Ovary (tissue), 9 donors: ENCODE results near the gene ANXA10. TPM values are rescaled to one million over a fixed set of nuclear protein-coding genes. Genes with fewer than 3 reads are reported as not detected.

Experiments used
- DNase-seq, 5 donors: peaks; one replicate each; pipeline ENCODE4 v3.0.0-alpha.2; 2019 to 2020
- H3K27ac ChIP-seq, 2 donors: fragments of 200-600 bp; one replicate each; pipeline versions ENCODE4 v1.5.1 to v1.8.0; 2019 to 2022
- H3K27me3 ChIP-seq: fragments of 200-600 bp; one replicate; pipeline ENCODE4 v1.8.0; 2022
- H3K36me3 ChIP-seq: fragments of 200-600 bp; sonication (generic); one replicate; pipeline ENCODE4 v1.5.1; 2019
- H3K4me1 ChIP-seq: one replicate; pipeline ENCODE4 v1.8.1; 2013; ENCODE audit warnings: mild to moderate bottlenecking, moderate library complexity; ENCODE audit not compliant: insufficient read depth
- H3K4me3 ChIP-seq: fragments of 200-600 bp; sonication (generic); one replicate; pipeline ENCODE4 v1.5.1; 2017
- H3K9me3 ChIP-seq, 2 donors: fragments of 200-600 bp in 1 of 2; sonication (generic) in 1 of 2; one replicate each; pipeline versions ENCODE4 v1.5.1 to v1.8.1; 2013 to 2019; ENCODE audit warnings: mild to moderate bottlenecking in 1 of 2, moderate library complexity in 1 of 2
- EP300 ChIP-seq: sonication (generic); formaldehyde crosslinking; IDR thresholded peaks from one replicate; pipeline ENCODE4 v1.6.1; 2017; ENCODE audit warnings: antibody characterized with exemption
- POLR2A ChIP-seq: fragments of 450-650 bp; IDR thresholded peaks from one replicate; pipeline ENCODE4 v1.6.1; 2017; ENCODE audit warnings: antibody characterized with exemption, mild to moderate bottlenecking, moderate library complexity
- WGBS, 3 donors: extraction: QIAGEN DNeasy Blood & Tissue Kit in 1 of 3; methylation state at CpG; one replicate each; pipeline versions ENCODE4 v1.1.5 to v1.1.7; 2013 to 2017; 5-methylcytosine and 5-hydroxymethylcytosine counted together
- intact Hi-C, 4 donors: fragments of 100-400 bp; cut with DNase I; formaldehyde crosslinking; loops; one replicate each; pipeline versions ENCODE4 v1.11.0 to v1.15.1; 2022 to 2023
- polyA plus RNA-seq, 2 donors: library from polyadenylated mRNA; stranded (reverse); fragments of 200-250 nt in 1 of 2; fragments of 350-450 nt in 1 of 2; fragmentation: Illumina TruSeq in 1 of 2; extraction: RNeasy Lipid Tissue Mini Kit (QIAGEN cat#74804) in 1 of 2; gene quantifications; one replicate each; pipeline ENCODE4 v1.2.3, GENCODE V29; 2013 to 2014
- total RNA-seq, 7 donors: library from RNA; depleted of rRNA in 2 of 7; stranded (reverse); fragments of >200 nt in 2 of 7; fragmentation: NEBNext Ultra II Directional in 3 of 7; extraction: Animal tissue kit (Norgen Biotek cat#: 25700) in 3 of 7; gene quantifications; one replicate each; pipeline versions ENCODE4 v1.1.0 to v1.2.4, GENCODE V29; 2016 to 2023
- TF ChIP-seq, protein P1 (sequence below), 3 donors: fragments of 450-650 bp in 2 of 3; fragments of 200-600 bp in 1 of 3; IDR thresholded peaks; one replicate each; pipeline versions ENCODE4 v1.5.1 to v1.8.0; 2016 to 2022; ENCODE audit warnings: antibody characterized with exemption in 3 of 3, mild to moderate bottlenecking in 1 of 3
- donor health status: DM: no; HTN: no; CAD: no; lungs with moderate emphysema.
- donor health status: DM: no; HTN: no; CAD: no.
- donor health status: Bipolar disorder and iron deficiency.
- donor health status: DM: yes; HTN: yes; CAD: no.
- donor health status: DM: no; HTN: no; CAD: no.
- donor health status: DM: yes; HTN: yes; CAD: no.

Gene ANXA10
- total and polyA plus RNA-seq, 9 donors: 0.08 to 0.47 (median 0.28) TPM; not detected in 6

DNA sequence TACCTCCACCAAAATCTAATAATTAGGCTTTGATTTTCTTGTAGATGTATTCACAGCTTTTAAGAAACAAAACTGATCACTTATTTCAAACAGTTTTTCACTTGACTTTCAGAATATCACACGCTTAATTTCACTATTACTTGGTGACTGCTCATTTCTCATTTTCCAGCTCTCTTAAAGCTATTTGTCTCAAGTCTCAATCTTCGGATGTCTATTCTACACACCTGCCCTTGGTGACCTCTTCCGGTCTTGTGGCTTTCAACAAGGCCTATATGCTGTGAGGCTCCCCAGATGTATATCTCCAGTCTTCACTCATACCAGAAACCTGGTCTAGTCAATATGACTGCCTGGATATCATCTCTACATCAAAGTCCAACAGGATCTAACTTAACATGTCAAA, 34.9 kb upstream of the ANXA10 start:
- TF ChIP-seq POLR2A (no peak), EP300 (no peak)
- TF ChIP-seq, protein P1, sequence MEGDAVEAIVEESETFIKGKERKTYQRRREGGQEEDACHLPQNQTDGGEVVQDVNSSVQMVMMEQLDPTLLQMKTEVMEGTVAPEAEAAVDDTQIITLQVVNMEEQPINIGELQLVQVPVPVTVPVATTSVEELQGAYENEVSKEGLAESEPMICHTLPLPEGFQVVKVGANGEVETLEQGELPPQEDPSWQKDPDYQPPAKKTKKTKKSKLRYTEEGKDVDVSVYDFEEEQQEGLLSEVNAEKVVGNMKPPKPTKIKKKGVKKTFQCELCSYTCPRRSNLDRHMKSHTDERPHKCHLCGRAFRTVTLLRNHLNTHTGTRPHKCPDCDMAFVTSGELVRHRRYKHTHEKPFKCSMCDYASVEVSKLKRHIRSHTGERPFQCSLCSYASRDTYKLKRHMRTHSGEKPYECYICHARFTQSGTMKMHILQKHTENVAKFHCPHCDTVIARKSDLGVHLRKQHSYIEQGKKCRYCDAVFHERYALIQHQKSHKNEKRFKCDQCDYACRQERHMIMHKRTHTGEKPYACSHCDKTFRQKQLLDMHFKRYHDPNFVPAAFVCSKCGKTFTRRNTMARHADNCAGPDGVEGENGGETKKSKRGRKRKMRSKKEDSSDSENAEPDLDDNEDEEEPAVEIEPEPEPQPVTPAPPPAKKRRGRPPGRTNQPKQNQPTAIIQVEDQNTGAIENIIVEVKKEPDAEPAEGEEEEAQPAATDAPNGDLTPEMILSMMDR (IDR thresholded peaks at IDR 0.05): no peak
- intact Hi-C loops: no loop called here

DNA sequence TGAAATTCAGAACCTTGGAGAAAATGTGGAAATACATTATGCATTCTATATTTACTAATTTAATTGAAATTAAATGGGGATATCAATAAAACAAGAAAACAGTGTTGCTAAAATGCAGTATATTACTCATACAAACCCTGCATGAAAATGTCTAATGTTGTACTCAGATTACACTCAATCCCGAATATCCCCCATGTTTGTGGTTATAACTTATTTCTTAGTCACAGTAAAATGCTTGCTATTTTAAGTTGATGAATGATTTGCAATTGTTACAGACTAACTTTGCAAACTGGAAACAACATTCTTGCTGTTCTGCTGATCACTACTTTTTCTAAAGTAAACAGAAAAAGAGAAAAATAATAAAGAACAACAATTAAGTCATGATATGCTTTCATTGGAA, 33.1 kb upstream of the ANXA10 start:
- Histone ChIP-seq H3K9me3 (no peaks in the 10 kb centered on the region), H3K27me3 (no peaks in the 10 kb centered on the region), H3K27ac (no peak overlapping the region), H3K4me3 (no peak overlapping the region), H3K4me1 (no peaks in the 10 kb centered on the region), H3K36me3 (no peaks in the 10 kb centered on the region)
- intact Hi-C loops: no loop called here
- TF ChIP-seq, protein P1 (IDR thresholded peaks at IDR 0.05): no peak
- TF ChIP-seq EP300: no peak
- no peak for DNase-seq
- WGBS, 3 donors: 56 to 73% (median 60%) methylated on average over 1 of the region's 1 CpG

More for the DNA sequence above, 34.9 kb upstream of the ANXA10 start:
- H3K4me1 ChIP-seq: no peaks in the 10 kb centered on the region
- H3K27ac ChIP-seq: no peak overlapping the region
- no peaks in the 10 kb centered on the region for H3K36me3 ChIP-seq
- no peaks in the 10 kb centered on the region for H3K9me3 ChIP-seq
- no peaks in the 10 kb centered on the region for H3K27me3 ChIP-seq
- WGBS, 3 donors: 87 to 96% (median 89%) methylated on average over 3 of the region's 3 CpGs
- DNase-seq: no peak
- H3K4me3 ChIP-seq: no peak overlapping the region

DNA sequence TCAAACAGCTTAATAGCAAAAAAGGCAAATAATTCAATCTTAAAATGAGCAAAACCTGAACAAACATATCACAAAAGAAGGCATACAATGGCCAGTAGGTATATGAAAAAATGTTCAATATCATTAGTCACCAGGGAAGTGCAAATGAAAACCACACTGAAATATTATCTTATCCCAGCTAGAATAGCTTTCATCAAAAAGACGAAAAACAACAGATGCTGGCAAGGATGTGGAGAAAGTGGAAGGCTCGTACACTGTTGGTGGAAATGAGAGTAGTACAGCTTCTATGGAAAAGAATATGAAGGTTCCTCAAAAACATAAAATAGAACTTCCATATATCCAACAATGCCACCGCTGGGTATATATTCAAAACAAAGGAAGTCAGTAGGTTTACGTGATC, 29.3 kb upstream of the ANXA10 start:
- intact Hi-C loops: no loop called here
- no peak overlapping the region for H3K4me3 ChIP-seq
- no peak overlapping the region for H3K27ac ChIP-seq
- no peak for TF ChIP-seq POLR2A
- TF ChIP-seq EP300: no peak
- TF ChIP-seq, protein P1 (IDR thresholded peaks at IDR 0.05): no peak
- no peak for DNase-seq
- H3K27me3 ChIP-seq: no peaks in the 10 kb centered on the region
- H3K36me3 ChIP-seq: no peaks in the 10 kb centered on the region
- no peaks in the 10 kb centered on the region for H3K9me3 ChIP-seq
- no peaks in the 10 kb centered on the region for H3K4me1 ChIP-seq
- 85 to 92% (median 86%) methylated on average over 4 of the region's 4 CpGs for WGBS, 3 donors

DNA sequence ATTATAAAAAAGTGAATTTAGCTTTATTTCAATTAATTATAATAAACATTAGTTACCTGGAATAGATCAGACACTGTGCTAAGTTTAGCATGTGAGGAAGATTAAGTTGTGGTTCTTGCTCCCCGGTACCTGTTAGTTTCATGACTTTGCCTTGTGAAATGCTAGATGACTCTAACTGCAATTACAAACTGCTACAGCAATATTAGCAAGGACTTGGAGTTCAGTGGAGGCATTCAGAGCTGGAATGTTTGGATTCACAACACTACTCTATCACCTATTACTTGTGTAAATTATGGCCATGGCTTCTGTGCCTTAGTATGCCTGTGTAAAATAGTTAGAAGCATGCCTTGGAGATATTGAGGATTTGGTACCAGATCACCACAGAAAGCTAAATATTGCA, 21.4 kb upstream of the ANXA10 start:
- Histone ChIP-seq H3K36me3 (no peaks in the 10 kb centered on the region), H3K27ac (no peak overlapping the region), H3K4me3 (no peak overlapping the region), H3K9me3 (no peaks in the 10 kb centered on the region), H3K27me3 (no peaks in the 10 kb centered on the region), H3K4me1 (no peaks in the 10 kb centered on the region)
- WGBS, 3 donors: 95 to 100% (median 96%) methylated on average over 1 of the region's 1 CpG
- intact Hi-C loops: loop anchor here in 2 of 4 donors (10.0 kb wide), 1 partner anchor 1906 kb away; no protein-coding TSS in a partner anchor
- DNase-seq: no peak
- TF ChIP-seq, protein P1 (IDR thresholded peaks at IDR 0.05): no peak
- TF ChIP-seq EP300: no peak

DNA sequence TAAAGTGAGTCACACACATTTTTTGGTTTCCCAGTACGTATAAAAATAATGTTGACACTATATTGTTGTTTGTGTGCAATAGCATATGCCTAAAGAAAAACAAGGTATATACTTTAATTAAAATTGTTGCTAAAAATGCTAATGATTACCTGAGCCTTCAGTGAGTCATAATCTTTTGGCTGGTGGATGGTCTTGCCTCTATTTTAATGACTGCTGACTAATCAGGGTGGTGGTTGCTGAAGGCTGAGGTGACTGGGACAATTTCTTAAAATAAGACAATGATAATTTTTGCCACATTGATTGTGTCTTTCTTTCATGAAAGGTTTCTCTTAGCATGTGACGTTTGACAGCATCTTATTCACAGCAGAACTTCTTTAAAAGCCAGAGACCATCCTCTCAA, 21.0 kb upstream of the ANXA10 start:
- intact Hi-C loops: loop anchor here in 2 of 4 donors (10.0 kb wide), 1 partner anchor 1907 kb away; no protein-coding TSS in a partner anchor
- no peak for DNase-seq
- Histone ChIP-seq H3K36me3 (no peaks in the 10 kb centered on the region), H3K27ac (no peak overlapping the region), H3K4me1 (no peaks in the 10 kb centered on the region), H3K4me3 (no peak overlapping the region), H3K27me3 (no peaks in the 10 kb centered on the region), H3K9me3 (no peaks in the 10 kb centered on the region)
- TF ChIP-seq, protein P1 (IDR thresholded peaks at IDR 0.05): no peak
- TF ChIP-seq EP300 (no peak), POLR2A (no peak)
- WGBS, 3 donors: 77 to 81% (median 77%) methylated on average over 2 of the region's 2 CpGs
